Hematopoietic multipotent progenitor cell (in vitro differentiated cells): ENCODE data around the gene BTBD18. TPM values are rescaled to one million over a fixed set of nuclear protein-coding genes. Genes with fewer than 3 reads are reported as not detected.

Experiments
- DNase-seq, 3 donors: peaks; one replicate each; pipeline ENCODE4 v3.0.0-alpha.2; 2011 to 2015; ENCODE audit warnings: low read depth in 2 of 3, low spot score in 2 of 3
- total RNA-seq: library from RNA; depleted of rRNA; stranded (reverse); fragments of >200 nt; gene quantifications from one replicate; pipeline ENCODE4 v1.2.3, GENCODE V29; 2012

Gene BTBD18
- total RNA-seq: not detected

- peak in 1 of 3 donors; percentile 51 for DNase-seq
Measured at GRCh38 chr11:57751676-57752253, at the start of gene BTBD18. Gene BTBD18, minus strand, starts transcription at chr11:57751819. Its CDS starts 631 bp downstream, at chr11:57751188.

GRCh38 chr11:57801183-57801485 is 49.5 kb upstream of the BTBD18 start:
- no peak for DNase-seq

- peak in 2 of 3 donors; percentile 44 to 69 for DNase-seq
Measured at GRCh38 chr11:57800444-57801182, 49.0 kb upstream of the BTBD18 start.

GRCh38 chr11:57798905-57799559 is 47.4 kb upstream of the BTBD18 start:
- no peak for DNase-seq

DNA sequence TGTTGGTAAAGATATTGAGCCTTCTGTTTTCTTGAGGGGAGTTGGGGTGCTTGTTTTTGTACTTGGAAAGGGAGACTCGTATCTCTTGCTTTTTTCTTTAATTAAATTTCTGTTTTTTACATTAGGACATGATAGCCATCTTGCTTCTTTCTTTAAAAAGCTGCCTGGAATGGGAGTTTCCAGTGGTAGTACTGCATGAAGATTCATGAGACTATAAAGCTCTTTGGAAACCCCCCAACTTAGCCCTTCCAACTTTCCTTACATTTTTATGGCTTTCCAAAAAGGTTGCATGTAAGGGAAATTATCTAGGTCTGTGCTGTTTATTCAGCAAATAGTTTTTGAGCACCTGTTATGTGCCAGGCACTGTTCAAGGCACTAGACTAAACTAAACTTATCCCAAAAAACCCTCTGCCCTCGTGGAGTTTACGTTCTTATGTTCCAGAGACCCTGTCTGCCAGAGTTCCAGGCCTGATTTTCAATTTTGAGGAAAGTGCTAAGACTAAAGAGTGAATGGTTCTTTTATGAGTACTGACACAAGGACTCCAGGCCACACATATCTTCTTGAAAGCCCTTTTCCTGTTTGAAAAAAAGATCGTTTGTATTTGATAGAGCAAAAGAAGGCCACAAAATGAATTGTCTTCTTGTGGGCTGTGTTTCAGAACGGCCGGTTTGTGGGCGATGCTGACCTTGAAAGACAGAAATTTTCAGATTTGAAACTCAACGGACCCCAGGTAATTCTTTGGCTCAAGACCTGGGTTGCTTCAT is 41.9 kb upstream of the BTBD18 start:
- DNase-seq: no peak

GRCh38 chr11:57792870-57793269 is 41.3 kb upstream of the BTBD18 start:
- peak in 2 of 3 donors; percentile 31 to 54 for DNase-seq

DNA sequence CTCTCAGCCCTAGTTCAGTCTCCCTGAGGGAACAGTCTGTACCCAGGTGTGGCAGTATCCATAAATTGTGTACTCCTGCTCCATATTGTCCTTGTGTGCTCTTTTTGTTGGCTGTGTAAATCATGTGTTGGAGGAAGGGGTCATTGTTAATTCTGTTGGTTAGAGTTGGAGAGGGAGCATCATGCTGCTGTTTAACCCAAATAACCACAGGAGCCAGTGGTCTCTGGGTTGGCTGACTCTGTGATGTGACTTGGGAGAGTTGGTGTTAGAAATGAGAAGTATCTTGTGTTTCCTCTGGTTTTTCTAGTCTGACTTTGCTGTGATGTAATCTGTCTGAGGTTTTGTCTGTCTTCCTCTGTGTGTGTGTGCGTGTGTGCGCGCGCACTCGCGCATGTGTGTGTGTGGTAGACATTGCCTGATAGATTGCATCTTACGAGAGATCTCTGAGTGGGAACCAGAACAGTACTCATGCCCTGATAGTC is 40.5 kb upstream of the BTBD18 start:
- DNase-seq: peak; percentile 81 to 97 (median 94)

GRCh38 chr11:57791321-57792059 is 39.9 kb upstream of the BTBD18 start:
- DNase-seq: peak in 1 of 3 donors; percentile 31

DNA sequence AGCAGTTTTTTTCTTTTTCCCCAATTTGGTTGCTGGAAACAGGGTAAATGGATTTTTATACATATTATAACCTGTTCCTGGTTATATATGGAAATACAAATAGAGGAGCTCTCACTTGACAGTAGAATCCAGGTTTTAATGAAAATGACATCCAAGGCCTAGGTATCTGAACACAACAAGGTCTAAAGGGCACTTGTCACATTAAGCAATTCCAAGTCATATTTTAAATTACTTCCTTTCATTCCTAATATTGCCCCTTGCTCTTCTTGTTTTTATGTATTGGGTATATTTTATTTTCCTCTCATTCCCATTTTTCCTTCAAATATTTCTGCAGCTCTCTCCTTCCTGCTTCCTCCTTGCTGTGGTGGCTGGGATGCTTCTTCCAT is 37.1 kb upstream of the BTBD18 start:
- DNase-seq: no peak

GRCh38 chr11:57787920-57788702 is 36.5 kb upstream of the BTBD18 start:
- no peak for DNase-seq

DNA sequence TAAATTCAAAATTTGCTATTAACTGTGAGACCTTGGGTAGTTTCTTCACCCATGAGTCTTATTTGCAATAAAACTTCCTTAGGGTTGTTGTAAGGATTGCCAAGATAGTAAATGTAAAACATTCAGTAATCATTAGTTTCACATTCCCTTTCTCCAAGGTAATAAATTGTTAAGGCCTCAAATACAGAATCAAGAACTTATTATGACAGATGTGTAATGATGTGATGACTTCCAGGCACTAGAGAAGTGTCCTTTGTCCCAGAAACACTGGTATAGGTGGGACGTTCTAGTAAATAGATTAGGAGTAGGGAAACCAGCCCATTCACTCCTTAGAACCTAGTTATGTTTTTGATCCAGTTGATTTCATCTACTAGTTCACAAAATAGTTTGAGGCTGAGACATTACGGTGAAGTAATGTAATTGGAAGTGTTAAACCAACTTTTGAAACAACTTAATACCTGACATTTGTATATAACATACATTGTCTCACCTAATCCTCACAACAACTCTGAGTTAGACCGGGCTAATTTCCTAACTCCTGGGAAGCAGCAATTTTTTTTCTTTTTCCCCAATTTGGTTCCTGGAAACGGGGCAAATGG is 35.5 kb upstream of the BTBD18 start:
- no peak for DNase-seq

- no peak for DNase-seq
Measured at GRCh38 chr11:57786436-57786835, 34.8 kb upstream of the BTBD18 start.

DNA sequence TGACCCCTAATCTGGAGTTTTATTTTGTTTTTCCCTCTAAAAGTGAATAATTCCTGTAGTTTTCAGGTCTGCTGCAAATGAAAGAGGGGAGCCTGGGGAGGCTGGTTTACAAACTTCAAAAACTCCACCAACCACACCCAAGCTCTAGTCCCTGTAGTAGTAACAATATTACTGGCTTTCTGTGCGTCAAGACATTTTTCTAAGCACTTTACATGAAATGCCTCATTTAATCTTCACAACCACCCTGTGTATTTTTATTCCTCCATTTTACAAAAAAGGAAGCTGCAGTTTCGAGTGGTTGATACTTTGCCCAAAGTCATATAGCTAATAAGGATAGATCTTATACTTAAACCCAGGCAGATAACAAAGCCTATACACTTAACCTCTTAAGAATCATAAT is 33.5 kb upstream of the BTBD18 start:
- DNase-seq: no peak

DNA sequence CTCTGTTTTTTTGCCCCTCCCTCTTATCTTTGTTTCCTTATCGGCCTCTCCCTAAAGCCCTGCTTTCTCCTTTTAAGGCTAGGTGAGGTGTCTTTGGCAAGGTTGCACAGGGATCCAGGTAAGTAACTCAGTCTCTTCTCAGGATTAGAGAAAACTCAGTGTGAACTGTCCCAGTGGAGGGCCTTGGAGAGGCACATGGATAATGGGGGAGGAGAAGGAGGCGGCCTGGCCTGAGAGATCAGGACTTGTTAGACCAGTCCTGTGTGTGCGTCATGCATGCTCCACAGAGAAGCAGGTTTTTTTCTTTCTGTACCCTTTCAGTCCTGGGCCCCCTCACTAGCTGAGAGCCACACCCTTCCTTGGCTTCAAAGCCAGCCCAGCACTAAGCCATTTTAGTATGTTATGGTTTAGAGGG is 29.9 kb upstream of the BTBD18 start:
- DNase-seq: no peak

- DNase-seq: no peak
Measured at GRCh38 chr11:57779276-57779675, 27.7 kb upstream of the BTBD18 start.

GRCh38 chr11:57778318-57779037 is 26.9 kb upstream of the BTBD18 start:
- no peak for DNase-seq

- no peak for DNase-seq
Measured at GRCh38 chr11:57777969-57778317, 26.3 kb upstream of the BTBD18 start.

GRCh38 chr11:57776577-57777210 is 25.1 kb upstream of the BTBD18 start:
- DNase-seq: no peak
